NCI-H187 treated with DMSO at 0.1 percent for 48 hours (cell line): ENCODE data around the gene KCNAB2.
"Not testable (repeated sequence)": the region's sequence is repeated elsewhere in the genome, so short reads cannot be mapped to it uniquely, and the experiment has no call there.

Experiments used
- DNase-seq: peaks from one replicate; lab custom pipeline; 2025; lab: John Stamatoyannopoulos, UW

The KCNAB2 gene

GRCh38 chr1:6010554-6010953, 35.1 kb upstream of the KCNAB2 start:
- no peak for DNase-seq

- DNase-seq = no peak
These were observed 34.3 kb upstream of the KCNAB2 start for GRCh38 chr1:6011161-6011945.

DNA sequence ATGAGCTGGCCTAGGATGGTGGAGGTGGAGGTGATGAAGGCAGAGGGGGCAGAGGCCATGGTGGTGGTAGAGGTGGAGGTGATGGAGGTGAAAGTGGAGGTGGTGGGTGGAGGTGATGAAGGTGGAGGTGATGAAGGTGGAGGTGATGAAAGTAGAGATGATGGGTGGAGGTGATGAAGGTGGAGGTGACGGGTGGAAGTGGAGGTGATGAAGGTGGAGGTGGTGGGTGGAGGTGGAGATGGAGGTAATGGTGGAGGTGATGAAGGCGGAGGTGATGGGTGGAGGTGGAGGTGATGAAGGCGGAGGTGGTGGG, 33.8 kb upstream of the KCNAB2 start:
- DNase-seq = no peak

GRCh38 chr1:6012529-6013318, 33.0 kb upstream of the KCNAB2 start:
- no peak for DNase-seq

- DNase-seq = no peak
These were observed 32.2 kb upstream of the KCNAB2 start for GRCh38 chr1:6013491-6013890.

GRCh38 chr1:6014130-6014999, 31.3 kb upstream of the KCNAB2 start:
- DNase-seq = no peak

DNA sequence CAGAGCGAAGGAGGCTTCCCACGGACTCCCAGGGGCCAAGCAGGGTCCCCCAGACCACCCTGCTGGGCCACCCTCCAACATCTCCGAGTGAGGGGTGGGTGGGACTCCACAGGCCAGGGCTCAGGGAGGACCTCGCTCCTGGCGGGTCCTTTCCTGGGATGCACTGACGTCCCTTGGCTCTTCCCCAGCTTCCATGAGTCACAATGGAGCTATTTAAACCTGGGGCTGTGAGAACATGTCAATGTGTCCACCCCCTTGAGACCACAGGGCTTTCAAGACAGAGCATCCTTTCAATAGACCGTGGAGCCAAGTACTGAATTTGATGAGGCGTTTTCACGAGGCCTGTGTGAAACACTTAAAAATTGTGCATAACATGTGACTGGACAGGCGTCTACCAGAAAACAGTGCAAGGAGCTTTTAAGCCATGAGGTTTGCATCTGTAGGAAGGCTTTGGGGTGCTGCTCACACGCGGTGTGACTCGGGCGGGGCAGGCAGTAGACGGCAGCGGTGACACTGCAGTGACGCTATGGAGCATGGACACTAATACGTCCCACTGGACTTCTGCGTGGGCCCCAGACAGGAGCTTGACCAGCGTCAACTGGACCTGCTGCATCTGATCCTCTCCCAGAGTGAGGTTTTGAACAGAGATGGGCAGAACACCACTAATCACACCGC, 29.4 kb upstream of the KCNAB2 start:
- DNase-seq = no peak

- not testable (repeated sequence) for DNase-seq
These were observed 28.0 kb upstream of the KCNAB2 start for GRCh38 chr1:6017654-6018053.

DNA sequence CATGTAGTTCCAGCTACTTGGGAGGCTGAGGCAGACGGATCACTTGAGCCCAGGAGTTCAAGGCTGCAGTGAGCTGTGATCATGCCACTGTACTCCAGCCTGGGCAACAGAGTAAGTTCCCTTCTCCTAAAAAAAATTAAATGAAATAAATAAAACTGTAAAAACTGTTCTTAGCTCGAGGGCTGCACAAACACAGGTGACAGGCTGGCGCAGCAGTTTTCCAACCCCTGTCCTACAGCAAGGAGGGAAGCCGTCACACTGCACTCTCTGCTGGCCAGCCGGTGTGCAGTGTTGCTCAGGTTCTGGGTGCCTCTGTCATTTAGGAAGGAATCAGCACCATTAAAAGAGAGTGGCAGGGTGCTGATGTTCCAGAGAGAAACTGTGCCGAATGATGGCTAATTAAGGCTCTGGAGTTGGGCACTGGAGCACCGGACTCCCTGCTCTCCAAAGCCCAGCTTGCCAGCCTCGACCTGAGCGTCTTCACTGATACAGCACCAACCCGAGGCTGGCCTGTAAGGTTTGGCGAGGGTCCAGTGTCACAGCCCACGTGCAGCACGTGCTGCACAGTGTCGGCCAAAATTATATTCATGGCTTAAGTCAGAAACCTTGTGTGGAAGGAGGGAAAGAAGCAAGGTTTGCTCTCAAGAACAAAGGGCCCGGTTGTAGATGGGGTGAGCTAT, 26.4 kb upstream of the KCNAB2 start:
- no peak for DNase-seq

DNA sequence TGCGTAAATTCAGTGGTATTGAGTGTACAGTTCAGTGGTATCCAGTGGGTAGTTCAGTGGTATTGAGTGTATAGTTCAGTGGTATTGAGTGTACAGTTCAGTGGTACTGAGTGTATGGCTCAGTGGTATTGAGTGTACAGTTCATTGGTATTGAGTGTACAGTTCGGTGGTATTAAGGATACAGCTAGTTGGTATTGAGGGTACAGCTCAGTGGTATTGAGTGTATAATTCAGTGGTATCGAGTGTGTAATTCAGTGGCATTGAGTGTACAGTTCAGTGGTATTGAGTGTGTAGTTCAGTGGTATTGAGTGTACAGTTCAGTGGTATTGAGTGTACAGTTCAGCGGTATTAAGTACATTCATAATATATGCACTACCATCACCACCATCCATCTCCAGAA, 23.5 kb upstream of the KCNAB2 start:
- DNase-seq = no peak

GRCh38 chr1:6023346-6023745, 22.3 kb upstream of the KCNAB2 start:
- DNase-seq = no peak

DNA sequence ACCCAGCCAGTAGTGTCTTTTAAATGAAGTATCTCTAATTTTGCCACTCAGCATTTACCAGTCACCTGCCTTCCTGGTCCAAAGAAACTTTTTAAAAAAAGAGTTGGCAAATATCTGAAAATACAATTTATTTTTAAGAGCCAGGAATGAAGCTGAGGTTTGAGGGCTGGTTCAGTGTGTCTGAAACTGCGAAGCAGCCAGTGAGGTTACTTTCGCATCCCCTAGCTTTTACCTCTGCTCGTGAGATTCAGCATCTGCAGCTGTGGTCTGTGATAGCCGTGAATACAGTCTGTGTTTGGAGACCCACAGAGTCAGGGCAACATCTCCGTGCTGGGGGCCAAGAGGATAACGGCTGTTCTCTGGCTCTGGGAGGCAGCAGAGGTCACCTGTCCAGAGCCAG, 21.3 kb upstream of the KCNAB2 start:
- DNase-seq = no peak

GRCh38 chr1:6025269-6026094, 20.2 kb upstream of the KCNAB2 start:
- DNase-seq = no peak

- no peak for DNase-seq
These were observed 19.4 kb upstream of the KCNAB2 start for GRCh38 chr1:6026095-6026809.

- no peak for DNase-seq
These were observed 18.1 kb upstream of the KCNAB2 start for GRCh38 chr1:6027591-6027990.

GRCh38 chr1:6028042-6028850, 17.4 kb upstream of the KCNAB2 start:
- DNase-seq = no peak

DNA sequence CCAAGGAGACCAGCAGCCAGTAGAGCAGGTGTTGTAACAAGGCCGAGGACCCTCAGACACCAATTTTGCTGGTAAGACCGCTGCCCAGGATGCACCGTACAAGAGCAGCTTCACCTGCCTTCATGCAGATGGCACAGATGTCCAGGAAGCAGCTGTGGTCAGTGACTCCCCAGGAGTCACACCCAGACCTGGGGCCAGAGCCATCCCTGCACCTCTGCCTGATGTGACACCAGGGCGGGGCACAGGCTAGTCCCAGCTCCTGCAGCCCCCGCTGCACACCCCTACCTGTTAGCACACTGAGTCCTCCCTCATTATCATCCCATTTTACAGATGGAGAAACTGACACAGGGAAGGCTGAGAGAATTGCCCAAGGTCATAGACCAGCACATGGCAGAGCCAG, 16.3 kb upstream of the KCNAB2 start:
- no peak for DNase-seq

- DNase-seq = no peak
These were observed 15.6 kb upstream of the KCNAB2 start for GRCh38 chr1:6030132-6030531.
